ENCODE data around the gene MSI2.

MSI2 gene

DNA sequence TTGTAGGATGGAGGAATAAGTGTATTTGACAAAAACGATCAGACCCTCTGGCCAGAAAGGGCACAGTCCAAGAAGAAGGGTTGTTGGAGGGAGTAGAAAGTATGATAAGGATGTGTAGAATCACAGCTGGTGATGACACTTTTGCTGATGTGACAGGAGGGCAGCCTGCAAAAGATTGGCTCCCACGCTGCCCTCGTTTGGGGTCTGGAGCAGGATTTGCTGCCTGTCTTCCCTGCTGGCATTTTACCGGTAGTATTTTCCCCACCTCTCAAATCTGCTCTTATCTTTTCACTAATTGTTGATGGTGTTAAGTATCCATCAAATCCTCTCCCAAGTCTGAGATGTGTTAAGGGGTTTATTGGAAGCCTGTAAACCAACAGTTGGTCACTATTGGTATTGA lies 280.0 kb downstream of the MSI2 start:
- Histone ChIP-seq H3K9me3 (ENCODE audit: control insufficient read depth, low read length) (no peaks in the 10 kb centered on the region), H3K4me1 (ENCODE audit: control insufficient read depth, insufficient read depth, low read length) (peaks cover 21% of the 10 kb centered on the region), H3K27me3 (ENCODE audit: control insufficient read depth, insufficient read depth, low read length) (no peaks in the 10 kb centered on the region), H3K9ac (ENCODE audit: low read length) (no peak overlapping the region), H3K36me3 (ENCODE audit: control insufficient read depth, insufficient read depth, low read length) (no peaks in the 10 kb centered on the region), H3K4me3 (ENCODE audit: low read length) (no peak overlapping the region)

DNA sequence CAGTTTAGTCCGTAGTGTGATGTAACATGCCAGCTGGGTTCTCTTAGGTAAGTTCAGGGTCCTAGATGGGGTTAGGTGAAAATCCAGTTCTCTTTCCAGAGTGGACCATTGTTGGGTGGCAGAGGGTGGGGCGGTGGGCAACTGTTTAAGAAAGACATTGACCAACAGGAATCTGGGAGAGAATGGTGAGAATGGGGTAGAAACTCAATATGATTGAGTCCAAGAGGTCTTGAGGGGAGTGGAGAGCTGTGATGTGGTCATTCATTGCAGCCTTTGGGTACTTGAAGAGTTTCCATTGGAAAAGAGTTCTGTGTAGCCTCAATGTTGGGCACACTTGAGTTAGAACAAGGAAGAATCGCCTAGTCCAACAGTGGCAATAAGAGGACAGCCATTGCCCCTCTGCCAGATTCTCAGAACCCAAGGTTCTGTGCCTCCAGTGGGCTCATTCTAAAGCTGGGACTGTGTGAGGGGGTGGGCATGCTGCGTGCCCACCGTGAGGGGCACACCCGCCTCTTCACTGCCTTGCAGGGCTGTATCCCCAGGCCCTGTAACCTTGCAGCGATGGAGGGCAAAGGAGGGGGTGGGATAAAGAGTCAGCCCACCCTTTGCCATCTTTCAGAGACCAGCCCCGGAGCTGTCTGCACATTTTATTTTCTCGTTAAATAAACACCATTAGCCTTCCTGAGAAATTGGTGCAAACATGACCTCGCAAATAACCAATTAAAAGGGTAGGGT lies 280.6 kb downstream of the MSI2 start:
- H3K9me3 ChIP-seq (ENCODE audit: control insufficient read depth, low read length), result no peaks in the 10 kb centered on the region
- no peak overlapping the region for H3K9ac ChIP-seq (ENCODE audit: low read length)
- H3K4me3 ChIP-seq (ENCODE audit: low read length), result no peak overlapping the region
- H3K27me3 ChIP-seq (ENCODE audit: control insufficient read depth, insufficient read depth, low read length), result no peaks in the 10 kb centered on the region
- no peaks in the 10 kb centered on the region for H3K36me3 ChIP-seq (ENCODE audit: control insufficient read depth, insufficient read depth, low read length)
- peaks cover 14% of the 10 kb centered on the region for H3K4me1 ChIP-seq (ENCODE audit: control insufficient read depth, insufficient read depth, low read length)

- no peaks in the 10 kb centered on the region for H3K9me3 ChIP-seq (ENCODE audit: control insufficient read depth, low read length)
- H3K36me3 ChIP-seq (ENCODE audit: control insufficient read depth, insufficient read depth, low read length), result no peaks in the 10 kb centered on the region
- H3K9ac ChIP-seq (ENCODE audit: low read length), result no peak overlapping the region
- H3K4me1 ChIP-seq (ENCODE audit: control insufficient read depth, insufficient read depth, low read length), result peaks cover 10% of the 10 kb centered on the region
- no peak overlapping the region for H3K4me3 ChIP-seq (ENCODE audit: low read length)
- no peaks in the 10 kb centered on the region for H3K27me3 ChIP-seq (ENCODE audit: control insufficient read depth, insufficient read depth, low read length)
Measured at GRCh38 chr17:57537524-57538410, 281.4 kb downstream of the MSI2 start.

DNA sequence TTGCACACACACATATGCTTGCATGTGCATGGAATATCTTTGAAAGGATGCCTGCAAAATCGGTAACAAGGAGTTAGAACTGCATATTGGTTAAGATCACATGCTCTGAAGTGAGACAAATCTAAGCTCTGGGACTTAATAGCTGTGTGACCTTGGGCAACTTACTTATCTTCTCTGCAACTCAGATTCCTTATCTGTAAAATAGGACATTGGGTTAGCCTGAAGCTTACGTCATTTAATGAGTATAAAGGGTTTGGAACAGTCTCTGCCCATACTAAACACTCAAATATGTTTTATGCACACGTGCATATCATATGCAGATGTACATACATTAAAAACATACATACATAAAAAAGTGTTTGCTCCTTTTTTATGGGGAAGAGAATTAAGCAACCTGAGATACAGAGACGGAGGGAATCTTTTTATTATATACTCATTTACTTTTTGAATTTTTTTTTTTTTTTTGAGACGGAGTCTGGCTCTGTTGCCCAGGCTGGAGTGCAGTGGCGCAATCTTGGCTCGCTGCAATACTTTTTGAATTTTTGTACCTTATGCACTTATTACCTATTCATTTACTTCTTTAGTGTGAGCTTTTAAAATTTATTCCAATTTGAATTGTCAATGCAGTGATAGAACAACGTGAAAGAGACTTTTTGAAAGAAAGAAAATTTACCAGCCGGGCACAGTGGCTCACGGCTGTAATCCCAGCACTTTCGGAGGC lies 282.6 kb downstream of the MSI2 start:
- H3K9ac ChIP-seq (ENCODE audit: low read length), result no peak overlapping the region
- H3K4me1 ChIP-seq (ENCODE audit: control insufficient read depth, insufficient read depth, low read length), result peaks cover 10% of the 10 kb centered on the region
- no peaks in the 10 kb centered on the region for H3K27me3 ChIP-seq (ENCODE audit: control insufficient read depth, insufficient read depth, low read length)
- H3K4me3 ChIP-seq (ENCODE audit: low read length), result no peak overlapping the region
- H3K36me3 ChIP-seq (ENCODE audit: control insufficient read depth, insufficient read depth, low read length), result no peaks in the 10 kb centered on the region
- no peaks in the 10 kb centered on the region for H3K9me3 ChIP-seq (ENCODE audit: control insufficient read depth, low read length)

- Histone ChIP-seq H3K9me3 (ENCODE audit: control insufficient read depth, low read length) (no peaks in the 10 kb centered on the region), H3K4me1 (ENCODE audit: control insufficient read depth, insufficient read depth, low read length) (peaks cover 10% of the 10 kb centered on the region), H3K4me3 (ENCODE audit: low read length) (no peak overlapping the region), H3K27me3 (ENCODE audit: control insufficient read depth, insufficient read depth, low read length) (no peaks in the 10 kb centered on the region), H3K36me3 (ENCODE audit: control insufficient read depth, insufficient read depth, low read length) (no peaks in the 10 kb centered on the region), H3K9ac (ENCODE audit: low read length) (no peak overlapping the region)
Measured at GRCh38 chr17:57539529-57540301, 283.4 kb downstream of the MSI2 start.

DNA sequence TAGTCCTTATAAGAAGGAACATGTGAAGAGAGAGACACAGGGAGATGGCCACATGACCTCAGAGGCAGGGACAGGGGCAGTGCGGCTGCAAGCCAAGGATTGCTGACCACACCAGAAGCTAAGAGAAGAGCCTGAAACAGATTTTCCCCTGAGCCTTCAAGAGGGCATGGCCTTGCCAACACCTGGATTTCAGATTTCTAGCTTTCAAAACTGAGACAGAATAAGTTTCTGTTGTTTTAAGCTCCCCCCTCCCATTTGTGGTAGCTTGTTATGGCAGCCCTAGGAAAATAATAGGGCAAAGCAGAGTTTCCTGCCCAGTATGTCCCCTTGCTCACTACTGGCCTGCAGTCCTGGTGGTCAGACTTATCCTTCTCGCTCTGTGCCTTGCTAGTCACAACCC lies 284.3 kb downstream of the MSI2 start:
- Histone ChIP-seq H3K27me3 (ENCODE audit: control insufficient read depth, insufficient read depth, low read length) (no peaks in the 10 kb centered on the region), H3K4me3 (ENCODE audit: low read length) (no peak overlapping the region), H3K9me3 (ENCODE audit: control insufficient read depth, low read length) (no peaks in the 10 kb centered on the region), H3K9ac (ENCODE audit: low read length) (no peak overlapping the region), H3K36me3 (ENCODE audit: control insufficient read depth, insufficient read depth, low read length) (no peaks in the 10 kb centered on the region), H3K4me1 (ENCODE audit: control insufficient read depth, insufficient read depth, low read length) (peaks cover 10% of the 10 kb centered on the region)

- Histone ChIP-seq H3K9ac (ENCODE audit: low read length) (no peak overlapping the region), H3K4me3 (ENCODE audit: low read length) (no peak overlapping the region), H3K9me3 (ENCODE audit: control insufficient read depth, low read length) (no peaks in the 10 kb centered on the region), H3K27me3 (ENCODE audit: control insufficient read depth, insufficient read depth, low read length) (no peaks in the 10 kb centered on the region), H3K36me3 (ENCODE audit: control insufficient read depth, insufficient read depth, low read length) (no peaks in the 10 kb centered on the region), H3K4me1 (ENCODE audit: control insufficient read depth, insufficient read depth, low read length) (peaks cover 10% of the 10 kb centered on the region)
Measured at GRCh38 chr17:57541049-57541448, 284.7 kb downstream of the MSI2 start.

DNA sequence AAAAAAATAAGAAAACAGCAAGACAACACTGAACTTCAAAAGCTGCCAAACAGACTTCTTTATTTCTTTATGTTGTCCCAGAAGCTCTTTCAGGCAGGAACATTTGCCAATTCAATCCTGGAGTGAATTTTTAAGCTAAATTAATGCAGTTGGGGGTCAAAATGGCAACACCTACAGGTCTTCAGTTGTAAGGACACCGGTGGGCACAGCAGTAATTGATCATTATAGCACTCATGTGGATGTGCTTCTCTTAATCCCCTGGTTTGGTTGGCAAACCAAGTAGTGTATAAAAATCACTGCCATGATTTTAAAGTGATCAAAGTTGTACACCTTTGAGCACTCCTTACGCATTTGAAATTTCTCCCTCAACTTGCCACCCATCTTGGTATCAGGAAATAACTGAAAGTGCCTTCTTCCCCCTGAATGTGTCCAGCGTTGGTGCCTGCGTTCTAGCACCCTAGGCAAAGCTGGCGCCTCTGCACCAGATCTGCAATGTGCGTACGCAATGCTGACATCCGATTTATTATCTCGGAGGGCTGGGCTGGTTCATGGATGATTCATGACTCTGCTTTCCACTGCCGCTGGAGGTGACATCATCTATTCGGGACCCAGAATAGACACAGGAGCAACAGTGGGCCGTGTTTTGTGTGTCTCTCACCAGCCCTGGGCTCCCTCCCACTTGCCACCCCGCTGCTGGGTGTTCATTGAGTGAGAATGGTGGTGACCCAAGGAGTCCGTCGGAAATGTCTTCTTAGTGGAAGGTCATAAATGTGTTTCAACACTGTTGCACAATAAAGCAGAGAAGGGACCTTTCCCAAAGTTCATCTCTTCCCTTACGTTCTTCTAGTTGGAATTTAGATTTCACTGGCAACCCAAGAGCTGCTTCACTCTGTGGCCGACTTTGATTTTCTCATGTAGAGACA lies 285.4 kb downstream of the MSI2 start:
- H3K9ac ChIP-seq (ENCODE audit: low read length), result no peak overlapping the region
- H3K9me3 ChIP-seq (ENCODE audit: control insufficient read depth, low read length), result no peaks in the 10 kb centered on the region
- no peaks in the 10 kb centered on the region for H3K27me3 ChIP-seq (ENCODE audit: control insufficient read depth, insufficient read depth, low read length)
- H3K36me3 ChIP-seq (ENCODE audit: control insufficient read depth, insufficient read depth, low read length), result no peaks in the 10 kb centered on the region
- peaks cover 10% of the 10 kb centered on the region for H3K4me1 ChIP-seq (ENCODE audit: control insufficient read depth, insufficient read depth, low read length)
- no peak overlapping the region for H3K4me3 ChIP-seq (ENCODE audit: low read length)

DNA sequence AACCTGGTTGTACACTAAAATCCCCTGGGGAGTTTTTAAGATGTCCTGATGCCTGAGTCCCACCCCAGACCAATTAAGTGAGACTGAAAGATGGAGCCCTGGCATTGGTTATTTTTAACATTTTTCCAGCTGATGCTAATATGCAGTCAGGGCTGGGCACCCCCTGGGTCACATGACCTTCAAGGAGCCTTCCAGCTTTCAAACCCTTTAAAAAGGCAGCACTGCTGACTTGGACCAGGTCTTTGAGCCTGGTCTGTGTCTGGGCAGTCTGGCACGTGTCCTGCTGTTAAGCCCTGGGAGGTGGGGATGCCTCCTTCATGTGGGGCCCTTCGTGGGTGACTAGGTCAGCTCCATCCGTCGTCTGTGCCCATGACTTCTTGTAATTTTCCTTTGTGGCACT lies 286.2 kb downstream of the MSI2 start:
- no peaks in the 10 kb centered on the region for H3K9me3 ChIP-seq (ENCODE audit: control insufficient read depth, low read length)
- no peak overlapping the region for H3K9ac ChIP-seq (ENCODE audit: low read length)
- H3K4me3 ChIP-seq (ENCODE audit: low read length), result no peak overlapping the region
- peaks cover 10% of the 10 kb centered on the region for H3K4me1 ChIP-seq (ENCODE audit: control insufficient read depth, insufficient read depth, low read length)
- H3K36me3 ChIP-seq (ENCODE audit: control insufficient read depth, insufficient read depth, low read length), result no peaks in the 10 kb centered on the region
- H3K27me3 ChIP-seq (ENCODE audit: control insufficient read depth, insufficient read depth, low read length), result no peaks in the 10 kb centered on the region

GRCh38 chr17:57543230-57543629 lies 286.9 kb downstream of the MSI2 start:
- Histone ChIP-seq H3K4me3 (ENCODE audit: low read length) (no peak overlapping the region), H3K27me3 (ENCODE audit: control insufficient read depth, insufficient read depth, low read length) (no peaks in the 10 kb centered on the region), H3K9ac (ENCODE audit: low read length) (no peak overlapping the region), H3K9me3 (ENCODE audit: control insufficient read depth, low read length) (no peaks in the 10 kb centered on the region), H3K36me3 (ENCODE audit: control insufficient read depth, insufficient read depth, low read length) (no peaks in the 10 kb centered on the region), H3K4me1 (ENCODE audit: control insufficient read depth, insufficient read depth, low read length) (peaks cover 6% of the 10 kb centered on the region)

- no peak overlapping the region for H3K9ac ChIP-seq (ENCODE audit: low read length)
- no peaks in the 10 kb centered on the region for H3K9me3 ChIP-seq (ENCODE audit: control insufficient read depth, low read length)
- H3K36me3 ChIP-seq (ENCODE audit: control insufficient read depth, insufficient read depth, low read length), result no peaks in the 10 kb centered on the region
- H3K4me1 ChIP-seq (ENCODE audit: control insufficient read depth, insufficient read depth, low read length), result no peaks in the 10 kb centered on the region
- no peak overlapping the region for H3K4me3 ChIP-seq (ENCODE audit: low read length)
- no peaks in the 10 kb centered on the region for H3K27me3 ChIP-seq (ENCODE audit: control insufficient read depth, insufficient read depth, low read length)
Measured at GRCh38 chr17:57544401-57544800, 288.1 kb downstream of the MSI2 start.
